ENCODE measurements around the gene MORC1.

GRCh38 chr3:109023167-109023566 lies 94.8 kb downstream of the MORC1 start:
- no peak for TF ChIP-seq CTCF (IDR thresholded peaks at IDR 0.05)
- TF ChIP-seq POLR2A (IDR thresholded peaks at IDR 0.05), result no peak
- TF ChIP-seq EP300 (IDR thresholded peaks at IDR 0.05), result no peak
